ENCODE measurements around the gene SIRPB2.

Gene SIRPB2

DNA sequence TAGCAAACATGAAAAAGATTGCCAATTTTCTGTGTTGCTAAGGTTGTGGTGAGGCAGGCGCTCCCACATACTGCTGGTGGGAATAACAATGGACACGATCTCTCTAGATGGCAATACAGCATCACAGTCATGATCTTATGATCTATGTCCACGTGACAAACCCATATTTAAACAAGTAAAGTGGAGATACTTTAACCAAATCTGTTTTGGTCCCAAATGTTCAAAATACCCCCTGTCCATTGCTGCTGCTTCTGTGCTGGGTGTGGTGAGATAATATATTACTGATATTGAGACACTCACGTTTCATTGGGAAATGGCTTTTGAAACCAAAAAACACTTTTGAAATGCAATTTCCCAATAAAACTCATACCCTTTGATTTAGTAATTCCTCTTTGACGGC is 43.3 kb upstream of the SIRPB2 start:
- TF ChIP-seq, protein P1, sequence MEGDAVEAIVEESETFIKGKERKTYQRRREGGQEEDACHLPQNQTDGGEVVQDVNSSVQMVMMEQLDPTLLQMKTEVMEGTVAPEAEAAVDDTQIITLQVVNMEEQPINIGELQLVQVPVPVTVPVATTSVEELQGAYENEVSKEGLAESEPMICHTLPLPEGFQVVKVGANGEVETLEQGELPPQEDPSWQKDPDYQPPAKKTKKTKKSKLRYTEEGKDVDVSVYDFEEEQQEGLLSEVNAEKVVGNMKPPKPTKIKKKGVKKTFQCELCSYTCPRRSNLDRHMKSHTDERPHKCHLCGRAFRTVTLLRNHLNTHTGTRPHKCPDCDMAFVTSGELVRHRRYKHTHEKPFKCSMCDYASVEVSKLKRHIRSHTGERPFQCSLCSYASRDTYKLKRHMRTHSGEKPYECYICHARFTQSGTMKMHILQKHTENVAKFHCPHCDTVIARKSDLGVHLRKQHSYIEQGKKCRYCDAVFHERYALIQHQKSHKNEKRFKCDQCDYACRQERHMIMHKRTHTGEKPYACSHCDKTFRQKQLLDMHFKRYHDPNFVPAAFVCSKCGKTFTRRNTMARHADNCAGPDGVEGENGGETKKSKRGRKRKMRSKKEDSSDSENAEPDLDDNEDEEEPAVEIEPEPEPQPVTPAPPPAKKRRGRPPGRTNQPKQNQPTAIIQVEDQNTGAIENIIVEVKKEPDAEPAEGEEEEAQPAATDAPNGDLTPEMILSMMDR (IDR thresholded peaks at IDR 0.05; ENCODE audit: borderline replicate concordance, control extremely low read depth, extremely low read depth, insufficient read depth, missing control alignments): no peak
- in situ Hi-C loops (cut with MboI; ENCODE audit: low sequenced_read_pairs, unreplicated experiment): no loop called here
- DNase-seq (ENCODE audit: low spot score): no peak

DNA sequence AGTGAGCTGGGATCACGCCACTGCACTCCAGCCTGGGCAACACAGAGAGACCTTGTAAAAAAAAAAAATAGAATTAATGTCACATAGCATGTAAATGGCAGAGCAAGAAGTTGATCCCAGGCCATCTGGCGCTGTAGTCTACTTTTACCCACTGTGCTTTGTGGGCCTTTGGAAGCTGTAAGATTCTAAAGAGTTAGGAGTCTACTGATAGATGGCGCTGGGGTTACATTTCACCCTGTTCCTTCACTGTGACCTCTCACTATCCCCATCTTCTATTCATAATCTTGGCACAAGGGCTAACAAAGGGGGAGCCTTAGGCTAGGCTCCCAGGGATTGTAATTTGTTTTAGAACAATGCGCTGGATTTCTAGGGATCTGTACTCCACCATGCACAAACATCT is 41.8 kb upstream of the SIRPB2 start:
- TF ChIP-seq, protein P1 (IDR thresholded peaks at IDR 0.05; ENCODE audit: borderline replicate concordance, control extremely low read depth, extremely low read depth, insufficient read depth, missing control alignments): no peak
- in situ Hi-C loops (cut with MboI; ENCODE audit: low sequenced_read_pairs, unreplicated experiment): no loop called here
- no peak for DNase-seq (ENCODE audit: low spot score)

DNA sequence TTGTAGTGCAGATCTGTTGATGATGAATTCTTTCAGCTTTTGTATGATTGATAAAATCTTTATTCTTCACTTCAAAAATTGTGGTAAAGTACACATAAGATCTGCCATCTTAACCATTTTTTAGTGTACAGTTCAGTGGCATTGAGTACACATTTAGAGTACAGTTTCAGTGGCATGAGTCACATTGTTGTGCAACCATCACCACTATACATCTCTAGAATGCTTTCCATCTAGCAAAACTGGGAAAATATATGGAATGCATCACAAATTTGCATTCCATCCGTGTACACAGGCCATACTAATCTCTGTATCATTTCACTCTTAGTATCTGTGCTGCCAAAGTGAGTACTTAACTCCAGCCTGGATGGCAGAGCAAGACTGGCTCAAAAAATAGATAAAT is 37.6 kb upstream of the SIRPB2 start:
- in situ Hi-C loops (cut with MboI; ENCODE audit: low sequenced_read_pairs, unreplicated experiment): no loop called here
- TF ChIP-seq, protein P1 (IDR thresholded peaks at IDR 0.05; ENCODE audit: borderline replicate concordance, control extremely low read depth, extremely low read depth, insufficient read depth, missing control alignments): no peak
- no peak for DNase-seq (ENCODE audit: low spot score)

DNA sequence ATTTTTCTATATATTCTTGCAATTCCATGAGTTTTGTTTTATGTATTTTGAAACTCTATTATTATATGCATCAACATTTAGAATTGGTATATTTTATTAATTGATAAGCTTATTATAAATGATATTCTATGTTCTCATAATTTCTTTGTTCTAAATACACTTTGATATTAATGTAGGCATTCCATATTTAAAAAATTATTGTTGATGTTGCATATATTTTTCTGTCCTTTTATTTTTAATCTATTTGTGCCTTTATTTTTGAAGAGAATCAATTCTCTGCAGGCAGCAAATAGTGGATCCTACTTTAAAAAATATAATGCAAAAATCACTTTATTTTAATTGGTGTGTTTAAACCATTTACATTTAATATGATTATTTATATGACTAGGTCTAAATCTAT is 36.7 kb upstream of the SIRPB2 start:
- TF ChIP-seq, protein P1 (IDR thresholded peaks at IDR 0.05; ENCODE audit: borderline replicate concordance, control extremely low read depth, extremely low read depth, insufficient read depth, missing control alignments): no peak
- in situ Hi-C loops (cut with MboI; ENCODE audit: low sequenced_read_pairs, unreplicated experiment): no loop called here
- no peak for DNase-seq (ENCODE audit: low spot score)

DNA sequence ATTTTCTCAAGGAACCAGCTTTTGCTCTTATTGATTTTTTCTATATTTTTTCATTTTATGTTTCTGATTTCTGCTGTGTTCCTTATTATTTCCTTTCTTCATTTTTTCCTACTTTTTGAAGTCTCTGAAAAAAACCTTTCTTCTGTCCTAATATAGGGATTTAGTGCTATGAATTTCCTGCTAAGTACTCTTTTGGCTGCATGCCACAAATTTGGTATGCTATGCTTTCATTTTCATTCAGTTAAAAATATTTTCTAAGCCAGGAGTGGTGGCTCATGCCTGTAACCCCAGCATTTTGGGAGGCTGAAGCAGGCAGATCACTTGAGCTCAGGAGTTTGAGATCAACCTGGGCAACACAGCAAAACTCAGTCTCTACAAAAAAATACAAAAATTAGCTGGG is 35.7 kb upstream of the SIRPB2 start:
- in situ Hi-C loops (cut with MboI; ENCODE audit: low sequenced_read_pairs, unreplicated experiment): no loop called here
- DNase-seq (ENCODE audit: low spot score): no peak

DNA sequence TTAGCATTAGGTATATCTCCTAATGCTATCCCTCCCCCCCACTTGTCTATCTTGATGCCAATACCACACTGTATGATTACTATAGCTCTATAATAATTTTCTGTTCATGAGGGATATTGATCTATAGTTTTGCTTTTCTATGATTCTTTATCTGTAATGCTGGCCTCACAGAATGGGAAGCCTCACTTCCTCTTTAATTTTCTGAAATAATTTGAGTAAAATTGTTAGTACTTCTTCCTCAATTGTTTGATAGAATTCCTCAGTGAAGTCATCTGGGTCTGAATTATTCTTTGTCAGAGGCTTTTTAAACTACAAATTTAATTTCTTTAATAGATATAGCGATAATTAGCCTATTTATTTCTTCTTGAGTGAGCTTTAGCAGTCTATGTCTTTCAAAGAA is 35.1 kb upstream of the SIRPB2 start:
- no peak for DNase-seq (ENCODE audit: low spot score)
- TF ChIP-seq, protein P1 (IDR thresholded peaks at IDR 0.05; ENCODE audit: borderline replicate concordance, control extremely low read depth, extremely low read depth, insufficient read depth, missing control alignments): no peak
- in situ Hi-C loops (cut with MboI; ENCODE audit: low sequenced_read_pairs, unreplicated experiment): no loop called here

More for the DNA sequence above, 35.7 kb upstream of the SIRPB2 start:
- TF ChIP-seq, protein P1 (IDR thresholded peaks at IDR 0.05; ENCODE audit: borderline replicate concordance, control extremely low read depth, extremely low read depth, insufficient read depth, missing control alignments): no peak

DNA sequence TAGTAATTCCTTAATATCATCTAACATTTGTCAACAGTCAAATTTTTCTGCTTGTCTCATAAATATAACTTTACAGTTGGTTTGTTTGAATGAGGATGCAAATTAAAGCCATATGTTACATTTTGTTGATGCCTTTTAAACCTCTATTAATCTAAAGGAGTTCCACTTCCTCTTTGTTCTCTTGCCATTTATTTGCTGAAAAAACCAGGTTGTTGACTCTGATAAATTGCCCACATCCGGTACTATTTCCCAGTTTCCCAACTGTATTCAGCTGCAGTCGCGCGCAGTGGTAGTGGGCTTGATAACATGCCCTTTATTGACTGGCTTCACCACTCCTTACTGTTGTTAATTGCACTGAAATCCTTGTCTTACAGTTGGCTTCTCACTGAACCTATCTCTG is 32.8 kb upstream of the SIRPB2 start:
- in situ Hi-C loops (cut with MboI; ENCODE audit: low sequenced_read_pairs, unreplicated experiment): no loop called here
- no peak for DNase-seq (ENCODE audit: low spot score)
- TF ChIP-seq, protein P1 (IDR thresholded peaks at IDR 0.05; ENCODE audit: borderline replicate concordance, control extremely low read depth, extremely low read depth, insufficient read depth, missing control alignments): no peak

Measured in GM13976 (cell line).